ENCODE measurements around the gene CACNG6.
A peak's percentile ranks its signal among the peaks of the same experiment; 100 is the strongest.

Gene CACNG6

DNA sequence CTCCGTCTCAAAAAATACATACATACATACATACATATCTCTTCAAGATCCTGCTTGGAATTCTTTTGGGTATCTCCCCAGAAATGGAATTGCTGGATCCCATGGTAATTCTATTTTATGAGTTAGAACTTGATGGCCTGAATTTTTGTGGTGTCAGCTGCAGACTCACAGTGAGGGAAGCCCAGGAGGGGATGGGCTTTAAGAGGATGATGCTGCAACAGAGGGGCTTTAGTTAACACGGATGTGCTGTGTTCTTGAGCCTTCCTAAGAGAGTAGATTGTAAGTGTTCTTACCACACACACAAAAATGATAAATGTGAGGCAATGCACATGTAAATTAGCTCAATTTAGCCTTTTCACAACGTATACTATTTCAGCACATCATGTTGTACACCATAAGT lies 31.8 kb downstream of the CACNG6 start:
- Histone ChIP-seq H3K27me3 (ENCODE audit: insufficient read depth, poor library complexity, severe bottlenecking) (no peaks in the 10 kb centered on the region), H3K4me3 (ENCODE audit: severe bottlenecking) (no peak overlapping the region), H3K9me3 (ENCODE audit: severe bottlenecking) (no peaks in the 10 kb centered on the region), H3K36me3 (ENCODE audit: low read depth) (no peaks in the 10 kb centered on the region), H3K4me1 (ENCODE audit: insufficient read depth, poor library complexity, severe bottlenecking) (peaks cover 15% of the 10 kb centered on the region), H3K27ac (ENCODE audit: poor library complexity, severe bottlenecking) (peak overlapping the region; percentile 12)
- ATAC-seq (ENCODE audit: low read depth), result no peak
- DNase-seq (ENCODE audit: low spot score), result no peak
- TF ChIP-seq, protein P1, sequence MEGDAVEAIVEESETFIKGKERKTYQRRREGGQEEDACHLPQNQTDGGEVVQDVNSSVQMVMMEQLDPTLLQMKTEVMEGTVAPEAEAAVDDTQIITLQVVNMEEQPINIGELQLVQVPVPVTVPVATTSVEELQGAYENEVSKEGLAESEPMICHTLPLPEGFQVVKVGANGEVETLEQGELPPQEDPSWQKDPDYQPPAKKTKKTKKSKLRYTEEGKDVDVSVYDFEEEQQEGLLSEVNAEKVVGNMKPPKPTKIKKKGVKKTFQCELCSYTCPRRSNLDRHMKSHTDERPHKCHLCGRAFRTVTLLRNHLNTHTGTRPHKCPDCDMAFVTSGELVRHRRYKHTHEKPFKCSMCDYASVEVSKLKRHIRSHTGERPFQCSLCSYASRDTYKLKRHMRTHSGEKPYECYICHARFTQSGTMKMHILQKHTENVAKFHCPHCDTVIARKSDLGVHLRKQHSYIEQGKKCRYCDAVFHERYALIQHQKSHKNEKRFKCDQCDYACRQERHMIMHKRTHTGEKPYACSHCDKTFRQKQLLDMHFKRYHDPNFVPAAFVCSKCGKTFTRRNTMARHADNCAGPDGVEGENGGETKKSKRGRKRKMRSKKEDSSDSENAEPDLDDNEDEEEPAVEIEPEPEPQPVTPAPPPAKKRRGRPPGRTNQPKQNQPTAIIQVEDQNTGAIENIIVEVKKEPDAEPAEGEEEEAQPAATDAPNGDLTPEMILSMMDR (IDR thresholded peaks at IDR 0.05; ENCODE audit: poor library complexity, severe bottlenecking), result no peak

DNA sequence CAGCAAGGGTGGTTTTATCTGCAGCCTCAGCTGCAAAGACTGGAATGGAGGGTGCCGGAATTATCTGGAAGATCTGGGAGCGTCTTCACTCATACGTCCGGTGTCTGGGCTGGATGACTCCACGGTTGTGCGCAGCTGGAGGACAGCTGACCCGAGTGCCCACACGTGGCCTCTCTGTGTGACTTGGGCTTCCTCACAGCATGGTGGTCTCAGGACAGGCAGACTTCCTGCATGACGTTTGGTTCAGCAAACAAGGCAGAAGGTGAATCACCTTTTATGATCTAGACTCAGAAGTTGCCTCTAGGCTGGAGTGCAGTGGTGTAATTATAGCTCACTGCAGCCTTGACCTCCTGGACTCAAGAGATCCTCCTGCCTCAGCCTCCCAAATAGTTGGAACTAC lies 33.2 kb downstream of the CACNG6 start:
- Histone ChIP-seq H3K4me3 (ENCODE audit: severe bottlenecking) (no peak overlapping the region), H3K4me1 (ENCODE audit: insufficient read depth, poor library complexity, severe bottlenecking) (peaks cover 7% of the 10 kb centered on the region), H3K36me3 (ENCODE audit: low read depth) (no peaks in the 10 kb centered on the region), H3K27ac (ENCODE audit: poor library complexity, severe bottlenecking) (no peak overlapping the region), H3K27me3 (ENCODE audit: insufficient read depth, poor library complexity, severe bottlenecking) (no peaks in the 10 kb centered on the region), H3K9me3 (ENCODE audit: severe bottlenecking) (no peaks in the 10 kb centered on the region)
- DNase-seq (ENCODE audit: low spot score) (no peak), ATAC-seq (ENCODE audit: low read depth) (no peak)
- TF ChIP-seq, protein P1 (IDR thresholded peaks at IDR 0.05; ENCODE audit: poor library complexity, severe bottlenecking), result no peak

DNA sequence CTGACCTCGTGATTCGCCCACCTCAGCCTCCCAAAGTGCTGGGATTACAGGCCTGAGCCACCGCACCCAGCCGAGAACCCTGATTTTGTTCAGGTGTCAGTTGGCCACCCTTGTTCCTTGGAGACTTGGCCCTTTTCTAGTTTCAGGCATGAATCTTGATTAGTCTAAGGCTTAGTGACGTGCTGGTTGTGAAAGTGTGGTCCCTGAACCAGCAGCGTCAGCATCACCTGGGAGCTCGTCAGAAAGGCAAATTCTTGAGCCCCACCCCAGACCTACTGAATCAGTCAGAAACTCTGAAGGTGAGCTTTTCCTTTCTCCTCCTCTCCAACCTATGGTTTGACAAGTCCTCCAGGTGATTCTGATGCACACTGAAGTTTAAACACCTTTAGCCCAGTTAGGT lies 35.2 kb downstream of the CACNG6 start:
- TF ChIP-seq, protein P1 (IDR thresholded peaks at IDR 0.05; ENCODE audit: poor library complexity, severe bottlenecking), result no peak
- Histone ChIP-seq H3K4me3 (ENCODE audit: severe bottlenecking) (no peak overlapping the region), H3K9me3 (ENCODE audit: severe bottlenecking) (no peaks in the 10 kb centered on the region), H3K27me3 (ENCODE audit: insufficient read depth, poor library complexity, severe bottlenecking) (no peaks in the 10 kb centered on the region), H3K36me3 (ENCODE audit: low read depth) (no peaks in the 10 kb centered on the region), H3K27ac (ENCODE audit: poor library complexity, severe bottlenecking) (no peak overlapping the region), H3K4me1 (ENCODE audit: insufficient read depth, poor library complexity, severe bottlenecking) (no peaks in the 10 kb centered on the region)
- DNase-seq (ENCODE audit: low spot score), result no peak
- no peak for ATAC-seq (ENCODE audit: low read depth)

DNA sequence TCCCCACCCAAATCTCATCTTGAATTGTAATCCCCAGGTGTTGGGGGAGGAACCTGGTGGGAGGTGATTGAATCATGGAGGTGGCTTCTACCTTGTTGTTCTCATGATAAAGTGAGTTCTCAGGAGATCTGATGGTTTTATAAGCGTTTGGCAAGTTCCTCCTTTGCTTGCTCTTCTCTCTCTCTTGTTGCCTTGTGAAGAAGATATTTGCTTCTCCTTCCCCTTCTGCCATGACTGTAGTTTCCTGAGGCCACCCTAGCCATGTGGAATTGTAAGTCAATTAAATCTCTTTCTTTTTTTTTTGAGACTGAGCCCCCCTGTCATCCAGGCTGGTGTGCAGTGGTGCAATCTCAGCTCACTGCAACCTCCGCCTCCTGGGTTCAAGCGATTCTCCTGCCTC lies 37.9 kb downstream of the CACNG6 start:
- Histone ChIP-seq H3K9me3 (ENCODE audit: severe bottlenecking) (no peaks in the 10 kb centered on the region), H3K27me3 (ENCODE audit: insufficient read depth, poor library complexity, severe bottlenecking) (no peaks in the 10 kb centered on the region), H3K36me3 (ENCODE audit: low read depth) (no peaks in the 10 kb centered on the region), H3K27ac (ENCODE audit: poor library complexity, severe bottlenecking) (no peak overlapping the region), H3K4me3 (ENCODE audit: severe bottlenecking) (no peak overlapping the region), H3K4me1 (ENCODE audit: insufficient read depth, poor library complexity, severe bottlenecking) (no peaks in the 10 kb centered on the region)
- TF ChIP-seq, protein P1 (IDR thresholded peaks at IDR 0.05; ENCODE audit: poor library complexity, severe bottlenecking), result no peak
- DNase-seq (ENCODE audit: low spot score), result no peak
- ATAC-seq (ENCODE audit: low read depth), result no peak

DNA sequence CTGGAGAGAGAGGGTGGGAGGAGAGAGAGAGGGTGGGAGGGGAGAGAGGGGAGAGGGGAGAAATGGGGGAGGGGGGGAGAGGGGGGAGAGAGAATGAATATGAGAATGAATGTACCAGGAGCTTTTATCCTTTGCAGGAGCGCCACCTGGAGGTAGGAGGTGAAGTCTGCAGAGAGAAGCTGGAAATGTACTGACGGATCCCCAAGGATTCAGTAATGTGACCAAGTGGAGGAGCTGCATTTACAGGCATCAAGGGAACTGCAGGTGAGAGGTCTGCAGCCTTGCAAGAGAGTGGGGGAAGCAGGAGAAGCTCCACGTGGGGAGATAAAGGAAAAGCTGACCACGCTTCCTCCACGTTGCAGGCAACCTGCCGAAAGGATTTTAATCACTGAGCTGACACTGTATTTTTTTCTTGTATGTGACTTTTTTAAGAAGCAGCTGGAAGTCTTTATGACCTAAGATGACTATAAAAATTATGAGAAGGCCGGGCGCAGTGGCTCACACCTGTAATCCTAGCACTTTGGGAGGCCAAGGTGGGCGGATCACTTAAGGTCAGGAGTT lies 38.6 kb downstream of the CACNG6 start:
- Histone ChIP-seq H3K4me3 (ENCODE audit: severe bottlenecking) (no peak overlapping the region), H3K9me3 (ENCODE audit: severe bottlenecking) (no peaks in the 10 kb centered on the region), H3K36me3 (ENCODE audit: low read depth) (no peaks in the 10 kb centered on the region), H3K4me1 (ENCODE audit: insufficient read depth, poor library complexity, severe bottlenecking) (peaks cover 2% of the 10 kb centered on the region), H3K27ac (ENCODE audit: poor library complexity, severe bottlenecking) (no peak overlapping the region), H3K27me3 (ENCODE audit: insufficient read depth, poor library complexity, severe bottlenecking) (no peaks in the 10 kb centered on the region)
- DNase-seq (ENCODE audit: low spot score), result no peak
- ATAC-seq (ENCODE audit: low read depth), result peak; percentile 46; the same call in 2 of the 3 replicates
- TF ChIP-seq, protein P1 (IDR thresholded peaks at IDR 0.05; ENCODE audit: poor library complexity, severe bottlenecking), result peak; percentile 71

Measured in RWPE2 (cell line).